HepG2 (cell line): Measurements from ENCODE around the gene PLEKHB2. TPM values are rescaled to one million over a fixed set of nuclear protein-coding genes. Genes with fewer than 3 reads are reported as not detected.
A peak's percentile ranks its signal among the peaks of the same experiment; 100 is the strongest.

ENCODE experiments used
- CAMTA2 ChIP-seq: sonication (generic); formaldehyde crosslinking; IDR thresholded peaks from 2 replicates; pipeline ENCODE4 v1.4.0; 2020; ENCODE audit warnings: mild to moderate bottlenecking, missing genetic modification reagents, borderline replicate concordance
- DMAP1 ChIP-seq: IDR thresholded peaks from 2 replicates; pipeline ENCODE4 v1.6.1; 2016
- ELF3 ChIP-seq: IDR thresholded peaks from 2 replicates; pipeline ENCODE4 v1.6.1; 2016; ENCODE audit warnings: missing genetic modification reagents, missing compliant biosample characterization
- ERF ChIP-seq: IDR thresholded peaks from 2 replicates; pipeline ENCODE4 v1.6.1; 2018; ENCODE audit warnings: missing biosample characterization, missing genetic modification reagents
- GABPA ChIP-seq, 2 experiments: IDR thresholded peaks; 2 replicates each; pipeline ENCODE4 v1.6.1; 2011 to 2016; ENCODE audit warnings: low read depth in 2 of 2, low read length in 1 of 2, missing biosample characterization in 1 of 2, missing genetic modification characterization in 1 of 2
- HMG20B ChIP-seq: conservative IDR thresholded peaks from 2 replicates; pipeline ENCODE4 v1.6.1; 2016; ENCODE audit warnings: missing genetic modification reagents, missing compliant biosample characterization
- HMGXB3 ChIP-seq: sonication (generic); formaldehyde crosslinking; IDR thresholded peaks from 2 replicates; pipeline ENCODE4 v1.4.0; 2020; ENCODE audit warnings: missing genetic modification reagents, borderline replicate concordance
- HNF4G ChIP-seq, 2 experiments: sonication (generic) in 1 of 2; formaldehyde crosslinking in 1 of 2; IDR thresholded peaks; 2 replicates each; pipeline versions ENCODE4 v1.4.0 to v1.6.1; 2011 to 2020; ENCODE audit warnings: borderline replicate concordance in 2 of 2, low read depth in 2 of 2, mild to moderate bottlenecking in 2 of 2, low read length in 1 of 2, missing genetic modification reagents in 1 of 2, moderate library complexity in 1 of 2
- MTA3 ChIP-seq: sonication (generic); formaldehyde crosslinking; IDR thresholded peaks from 2 replicates; pipeline ENCODE4 v1.4.0; 2020; ENCODE audit warnings: missing genetic modification reagents
- NCOR1 ChIP-seq: fragments of 200-600 bp; sonication (generic); IDR thresholded peaks from 2 replicates; pipeline ENCODE4 v1.7.0; 2017; ENCODE audit warnings: antibody characterized with exemption, low read length, borderline replicate concordance
- NFKB2 ChIP-seq: sonication (generic); formaldehyde crosslinking; IDR thresholded peaks from 2 replicates; pipeline ENCODE4 v1.4.0; 2020; ENCODE audit warnings: missing genetic modification reagents, borderline replicate concordance
- PLSCR1 ChIP-seq: sonication (generic); formaldehyde crosslinking; IDR thresholded peaks from 2 replicates; pipeline ENCODE4 v1.5.0; 2020; ENCODE audit warnings: missing genetic modification reagents, mild to moderate bottlenecking, borderline replicate concordance
- PRDM10 ChIP-seq: sonication (generic); formaldehyde crosslinking; IDR thresholded peaks from 2 replicates; pipeline ENCODE4 v1.4.0; 2020; ENCODE audit warnings: low read depth, missing genetic modification reagents
- TFE3 ChIP-seq: IDR thresholded peaks from 2 replicates; pipeline ENCODE4 v1.6.1; 2016
- XRCC5 ChIP-seq: fragments of 200-400 bp; formaldehyde crosslinking; optimal IDR thresholded peaks from 2 replicates; pipeline ENCODE3; 2017; ENCODE audit warnings: mild to moderate bottlenecking, low read length
- ZNF614 ChIP-seq: IDR thresholded peaks from 2 replicates; pipeline ENCODE4 v1.6.1; 2018; ENCODE audit warnings: missing biosample characterization, missing genetic modification reagents, inconsistent platforms, borderline replicate concordance
- ZNF746 ChIP-seq: sonication (generic); formaldehyde crosslinking; IDR thresholded peaks from 2 replicates; pipeline ENCODE4 v1.8.0; 2022; ENCODE audit warnings: mild to moderate bottlenecking, missing genetic modification reagents
- polyA plus RNA-seq, 8 experiments: library from polyadenylated mRNA; depleted of rRNA in 3 of 8; stranded (reverse) in 7 of 8; unstranded in 1 of 8; fragments of >200 nt; fragmentation: Illumina TruSeq in 4 of 8; extraction: Trizol in 4 of 8; gene quantifications; 2 replicates each; pipeline versions ENCODE4 v1.2.1 to v1.2.3, GENCODE V29; 2011 to 2016; ENCODE audit warnings: low read depth in 4 of 8, missing spikeins in 1 of 8, mixed read lengths in 1 of 8; ENCODE audit not compliant: insufficient read depth in 1 of 8
- total RNA-seq, 5 experiments: library from RNA; depleted of rRNA; stranded (reverse); fragments of >200 nt; fragmentation: Illumina TruSeq; extraction: Trizol; gene quantifications; 2 replicates each; pipeline ENCODE4 v1.2.3, GENCODE V29; 2016; ENCODE audit warnings: low read depth in 1 of 5

The PLEKHB2 gene
- total and polyA plus RNA-seq, 2 of the 13 experiments (the other 11 are each of a cell fraction or from before 2014, with no cell fraction given): 73.0 to 78.9 TPM

- TF ChIP-seq HMGXB3 (0 out of 2 replicates have a peak, but pooled peaks have one; percentile 50), DMAP1 (CRISPR knock-in tag) (peak; percentile 71), ERF (CRISPR knock-in tag) (peak; percentile 57; the same call in 1 of the 2 replicates), TFE3 (CRISPR knock-in tag) (peak; percentile 91), ZNF614 (CRISPR knock-in tag) (no peak; the same call in 1 of the 2 replicates), CAMTA2 (CRISPR knock-in tag) (no peak), MTA3 (CRISPR knock-in tag) (no peak), HMG20B (CRISPR knock-in tag) (no peak), HNF4G (IDR thresholded peaks at IDR 0.05; ENCODE audit: borderline replicate concordance, low read depth, low read length) (peak; percentile 28; the same call in 1 of the 2 replicates), HNF4G (CRISPR knock-in tag; IDR thresholded peaks at IDR 0.05; ENCODE audit: borderline replicate concordance, low read depth) (no peak), PRDM10 (CRISPR knock-in tag) (peak; percentile 97), XRCC5 (peak; percentile 60), ZNF746 (CRISPR knock-in tag) (no peak), PLSCR1 (CRISPR knock-in tag) (no peak), NFKB2 (CRISPR knock-in tag) (no peak), NCOR1 (peak; percentile 45; the same call in 1 of the 2 replicates), ELF3 (CRISPR knock-in tag) (peak; percentile 69; the same call in 1 of the 2 replicates), GABPA (IDR thresholded peaks at IDR 0.05; ENCODE audit: low read depth, low read length) (no peak), GABPA (CRISPR knock-in tag; IDR thresholded peaks at IDR 0.05; ENCODE audit: low read depth) (peak; percentile 71)
These were observed 1.0 kb downstream of the PLEKHB2 start (continued) for GRCh38 chr2:131105950-131106801.
